GM12878 (cell line): ENCODE measurements around the gene DDX54. TPM values are rescaled to one million over a fixed set of nuclear protein-coding genes. Genes with fewer than 3 reads are reported as not detected.

Experiments used
- ATAC-seq: fragments of 200-7000 bp; cut with Tn5 transposase; 3 replicates; pipeline ENCODE4 v1.9.1; 2020; ENCODE audit warnings: mild to moderate bottlenecking, moderate library complexity
- BruUV-seq: library from RNA; stranded (reverse); fragments of 400-500 nt; replicated peaks from 2 replicates; lab custom pipeline; 2021; lab: Mats Ljungman, UMichigan
- CTCF ChIA-PET: fragments of 300-600 bp; sonication (Branson Sonifier 250); formaldehyde crosslinking; extraction: SDS; loops from one replicate; lab custom pipeline; 2021; ENCODE audit warnings: inconsistent platforms; lab: Yijun Ruan, JAX
- POLR2A ChIA-PET: fragments of 350-600 bp; formaldehyde crosslinking; extraction: SDS; loops from one replicate; lab custom pipeline; 2021; ENCODE audit warnings: inconsistent platforms; lab: Charles Lee
- RAD21 ChIA-PET: fragments of 300-600 bp; sonication (Branson Sonifier 250); formaldehyde crosslinking; loops from one replicate; lab custom pipeline; 2023; ENCODE audit warnings: antibody characterized with exemption; ENCODE audit not compliant: unreplicated experiment; lab: Charles Lee
- SMC1A ChIA-PET: fragments of 300-600 bp; sonication (Branson Sonifier 250); formaldehyde crosslinking; loops from one replicate; lab custom pipeline; 2023; ENCODE audit not compliant: unreplicated experiment, uncharacterized antibody; lab: Charles Lee
- DNase-seq: peaks from one replicate; pipeline ENCODE4 v3.0.0-alpha.2; 2011; ENCODE audit warnings: low read depth, low spot score
- FAIRE-seq: peaks from 3 replicates; lab custom pipeline; 2011; peaks lifted over from hg19 to GRCh38; lab: Jason Lieb, UNC
- H2AFZ ChIP-seq: 2 replicates; pipeline ENCODE4 v1.6.0; 2011; ENCODE audit warnings: low read depth, low read length, control low read depth; ENCODE audit not compliant: control insufficient read depth
- H3K27ac ChIP-seq: 2 replicates; pipeline ENCODE4 v1.5.1; 2011; ENCODE audit warnings: control low read depth; ENCODE audit not compliant: control insufficient read depth, insufficient read depth
- H3K27me3 ChIP-seq, 2 experiments: replicated peaks in 1 of 2; 2 replicates each; pipeline versions ENCODE4 v1.6.0 to v1.6.1; 2011; ENCODE audit warnings: low read length in 1 of 2; ENCODE audit not compliant: control insufficient read depth in 2 of 2, insufficient read depth in 2 of 2
- H3K36me3 ChIP-seq, 2 experiments: 2 replicates each; pipeline ENCODE4 v1.5.1; 2011; ENCODE audit warnings: low read length in 1 of 2; ENCODE audit not compliant: control insufficient read depth in 2 of 2, insufficient read depth in 2 of 2
- H3K4me1 ChIP-seq: 2 replicates; pipeline ENCODE4 v1.6.1; 2011; ENCODE audit warnings: mild to moderate bottlenecking, low read length, moderate library complexity, mixed read lengths; ENCODE audit not compliant: control insufficient read depth, insufficient read depth
- H3K4me2 ChIP-seq: 2 replicates; pipeline ENCODE4 v1.6.0; 2011; ENCODE audit warnings: control low read depth; ENCODE audit not compliant: control insufficient read depth, insufficient read depth
- H3K4me3 ChIP-seq: fragments of 200-600 bp; sonication (generic); 2 replicates; pipeline ENCODE4 v1.5.1; 2016
- H3K79me2 ChIP-seq: 2 replicates; pipeline ENCODE4 v1.6.0; 2011; ENCODE audit warnings: low read length; ENCODE audit not compliant: control insufficient read depth, insufficient read depth
- H3K9ac ChIP-seq: 2 replicates; pipeline ENCODE4 v1.8.0; 2011; ENCODE audit warnings: low read length, control low read depth, mixed read lengths; ENCODE audit not compliant: control insufficient read depth, insufficient read depth
- H3K9me3 ChIP-seq: replicated peaks from 3 replicates; pipeline ENCODE4 v1.5.1; 2011; ENCODE audit warnings: mild to moderate bottlenecking, low read length; ENCODE audit not compliant: control insufficient read depth, insufficient read depth
- H4K20me1 ChIP-seq: 2 replicates; pipeline ENCODE4 v1.6.0; 2011; ENCODE audit not compliant: control insufficient read depth, insufficient read depth
- FOXM1 ChIP-seq: IDR thresholded peaks from 2 replicates; pipeline ENCODE4 v1.6.1; 2012; ENCODE audit warnings: low read depth, mild to moderate bottlenecking, inconsistent platforms, low read length, moderate library complexity
- GATAD2B ChIP-seq: fragments of 450-650 bp; conservative IDR thresholded peaks from 2 replicates; pipeline ENCODE4 v1.6.1; 2017; ENCODE audit warnings: low read depth, mild to moderate bottlenecking, moderate library complexity
- KAT2A ChIP-seq: conservative IDR thresholded peaks from 2 replicates; pipeline ENCODE4 v1.6.1; 2011; ENCODE audit warnings: low read depth, low read length; ENCODE audit not compliant: control insufficient read depth
- MXI1 ChIP-seq: fragments of 150-350 bp; IDR thresholded peaks from 2 replicates; pipeline ENCODE4 v1.6.1; 2011; ENCODE audit warnings: low read depth, mild to moderate bottlenecking, inconsistent platforms, low read length, improper control_type of control experiment
- PAX5 ChIP-seq: IDR thresholded peaks from 2 replicates; pipeline ENCODE4 v1.6.1; 2011; ENCODE audit warnings: low read depth, low read length, borderline replicate concordance
- SRF ChIP-seq, 2 experiments: IDR thresholded peaks; 2 replicates each; pipeline ENCODE4 v1.6.1; 2011; ENCODE audit warnings: low read depth in 2 of 2, low read length in 2 of 2, mild to moderate bottlenecking in 1 of 2, moderate library complexity in 1 of 2
- WGBS: methylation state at CpG from one replicate; pipeline ENCODE4 v1.1.6; 2016; ENCODE audit warnings: low lambda C conversion rate; ENCODE audit not compliant: insufficient replicate concordance, insufficient coverage; ENCODE audit errors: missing lambda C conversion rate; 5-methylcytosine and 5-hydroxymethylcytosine counted together
- in situ Hi-C: fragments of 300-500 bp; cut with MboI; formaldehyde crosslinking; loops from 9 replicates; pipeline ENCODE4 v1.14.3; 2018; ENCODE audit warnings: mixed read lengths
- intact Hi-C: fragments of 100-400 bp; cut with micrococcal nuclease; formaldehyde crosslinking; loops from one replicate; pipeline ENCODE4 v1.14.2; 2022; ENCODE audit not compliant: unreplicated experiment
- polyA plus RNA-seq, 11 experiments: library from polyadenylated mRNA; depleted of rRNA in 4 of 11; unstranded in 6 of 11; stranded (reverse) in 5 of 11; fragments of >200 nt; fragmentation: Nextera tagmentation in 4 of 11; fragmentation: Illumina TruSeq in 1 of 11; extraction: Ambion mirVana in 4 of 11; extraction: Trizol in 1 of 11; gene quantifications; 1 replicate in 1 of 11; 2 replicates in 10 of 11; pipeline versions ENCODE4 v1.2.1 to v1.2.3, GENCODE V29; 2011 to 2016; ENCODE audit warnings: inconsistent platforms in 2 of 11, missing spikeins in 2 of 11, low read depth in 1 of 11
- total RNA-seq, 4 experiments: library from RNA; depleted of rRNA in 3 of 4; stranded (reverse); fragments of >200 nt in 3 of 4; fragmentation: Illumina TruSeq in 1 of 4; extraction: Trizol in 1 of 4; gene quantifications; 2 replicates each; pipeline versions ENCODE4 v1.2.1 to v1.2.3, GENCODE V29; 2013 to 2021
- TF ChIP-seq, protein P1 (sequence below): fragments of 450-650 bp; IDR thresholded peaks from 2 replicates; pipeline ENCODE4 v1.6.1; 2017; ENCODE audit warnings: low read depth, mild to moderate bottlenecking, moderate library complexity

The DDX54 gene
- total and polyA plus RNA-seq, 10 of the 15 experiments (the other 5 are each of a cell fraction or from before 2014, with no cell fraction given): 1.9 to 115 (median 56.3) TPM

GRCh38 chr12:113186666-113187325 is 1.5 kb upstream of the DDX54 start:
- Histone ChIP-seq H3K36me3 (peaks cover 5 to 18% of the 10 kb centered on the region in 2 experiments), H3K27me3 (no peaks in the 10 kb centered on the region), H3K9me3 (no peaks in the 10 kb centered on the region), H3K79me2 (peaks cover 47% of the 10 kb centered on the region), H3K9ac (peak overlapping the region; percentile 97; the same call in 1 of the 2 replicates), H3K4me1 (peaks cover 9% of the 10 kb centered on the region), H4K20me1 (no peaks in the 10 kb centered on the region), H3K4me2 (peak overlapping the region; percentile 93), H2AFZ (no peak overlapping the region), H3K4me3 (peak overlapping the region; percentile 86), H3K27ac (0 out of 2 replicates have a peak overlapping the region, but pooled peaks have one; percentile 18)
- in situ Hi-C loops: no loop called here
- no peak for ATAC-seq
- DNase-seq: no peak
- WGBS: 79% methylated on average over 16 of the region's 16 CpGs
- no peak for FAIRE-seq
- RAD21 ChIA-PET: interaction anchor here (0.5 to 2.4 kb wide), 19 partner anchors 9 to 1089 kb away, joined by 3 to 10 read pairs (median 4); partner anchors contain the start of genes SDSL and SLC8B1
- POLR2A ChIA-PET: interaction anchor here (0.6 to 2.9 kb wide), 6 partner anchors 18 to 45 kb away, joined by 3 to 21 read pairs (median 3); partner anchors contain the start of gene TPCN1
- no peak for TF ChIP-seq KAT2A
- peak in 1 of 2 experiments; percentile 43; a peak in 1 of 4 replicates for TF ChIP-seq SRF (IDR thresholded peaks at IDR 0.05; ENCODE audit: low read depth in 2 of 2, low read length in 2 of 2)
- TF ChIP-seq, protein P1, sequence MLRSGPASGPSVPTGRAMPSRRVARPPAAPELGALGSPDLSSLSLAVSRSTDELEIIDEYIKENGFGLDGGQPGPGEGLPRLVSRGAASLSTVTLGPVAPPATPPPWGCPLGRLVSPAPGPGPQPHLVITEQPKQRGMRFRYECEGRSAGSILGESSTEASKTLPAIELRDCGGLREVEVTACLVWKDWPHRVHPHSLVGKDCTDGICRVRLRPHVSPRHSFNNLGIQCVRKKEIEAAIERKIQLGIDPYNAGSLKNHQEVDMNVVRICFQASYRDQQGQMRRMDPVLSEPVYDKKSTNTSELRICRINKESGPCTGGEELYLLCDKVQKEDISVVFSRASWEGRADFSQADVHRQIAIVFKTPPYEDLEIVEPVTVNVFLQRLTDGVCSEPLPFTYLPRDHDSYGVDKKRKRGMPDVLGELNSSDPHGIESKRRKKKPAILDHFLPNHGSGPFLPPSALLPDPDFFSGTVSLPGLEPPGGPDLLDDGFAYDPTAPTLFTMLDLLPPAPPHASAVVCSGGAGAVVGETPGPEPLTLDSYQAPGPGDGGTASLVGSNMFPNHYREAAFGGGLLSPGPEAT: no peak
- TF ChIP-seq PAX5: peak; percentile 28; the same call in 1 of the 2 replicates
- TF ChIP-seq GATAD2B: 0 out of 2 replicates have a peak, but pooled peaks have one; percentile 21
- TF ChIP-seq FOXM1: no peak
- TF ChIP-seq MXI1: 0 out of 2 replicates have a peak, but pooled peaks have one; percentile 4
- intact Hi-C loops: loop anchor here (2.0 to 5.0 kb wide), 3 partner anchors 22 to 236 kb away; partner anchors contain the start of genes SDSL and TPCN1
- BruUV-seq: no TSS peak
- CTCF ChIA-PET: interaction anchor here (0.6 to 3.9 kb wide), 15 partner anchors 9 to 239 kb away, joined by 3 to 24 read pairs (median 4); partner anchors contain the start of gene SLC8B1
- SMC1A ChIA-PET: interaction anchor here (0.8 to 4.4 kb wide), 15 partner anchors 8 to 238 kb away, joined by 3 to 24 read pairs (median 4); partner anchors contain the start of genes SDSL and SLC8B1
